ENCODE results near the gene LRRC39.

DNA sequence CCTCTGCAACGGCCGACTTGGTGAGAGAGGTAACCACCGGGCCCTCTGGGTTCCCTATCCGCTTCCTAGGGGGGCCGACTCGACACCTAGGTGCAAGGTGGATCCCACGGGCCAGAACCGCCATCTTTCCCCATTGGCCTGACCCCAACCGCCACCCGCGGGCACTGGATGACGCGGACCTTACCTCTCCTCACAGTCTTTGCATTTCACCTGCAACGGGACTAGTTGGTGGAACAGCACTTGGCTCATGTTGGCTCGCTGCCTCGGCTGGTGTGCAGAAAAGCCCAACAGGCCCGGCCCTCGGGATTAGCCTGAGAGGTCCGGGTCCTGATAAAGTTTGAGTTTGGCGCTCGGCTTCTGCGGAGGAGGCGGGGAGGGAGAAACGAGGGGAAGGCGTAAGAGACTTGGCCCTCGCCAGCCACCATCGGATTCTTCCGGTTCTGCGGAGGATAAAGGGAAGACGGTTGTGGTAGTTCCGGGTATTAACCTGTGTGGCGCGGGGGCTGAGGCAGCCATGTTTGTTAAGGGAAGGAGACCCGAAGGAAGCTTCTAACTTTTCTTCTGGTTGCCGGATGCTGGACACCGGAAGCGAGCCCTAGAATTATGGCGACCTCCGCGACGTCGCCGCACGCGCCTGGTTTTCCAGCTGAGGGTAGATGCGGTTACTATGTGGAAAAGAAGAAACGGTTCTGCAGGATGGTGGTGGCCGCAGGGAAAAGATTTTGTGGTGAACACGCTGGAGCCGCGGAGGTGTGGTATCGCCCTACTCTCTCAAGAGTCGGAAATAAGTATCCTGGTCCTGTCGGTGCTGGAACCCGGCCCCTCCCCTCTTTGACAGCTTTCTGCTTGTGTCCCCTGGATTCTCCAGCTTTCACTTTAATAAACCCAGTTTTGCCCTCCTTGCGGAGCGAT is 45.2 kb downstream of the LRRC39 start, which contains the start of the genes SASS6 and TRMT13:
- TF ChIP-seq CTCF (IDR thresholded peaks at IDR 0.05; ENCODE audit: low read depth, low read length, missing input control) (peak; percentile 41), EGR1 (IDR thresholded peaks at IDR 0.05; ENCODE audit: low read depth in 2 of 2) (peak; percentile 95 to 97)
